PC-3 (cell line): ENCODE data around the gene MLLT3. TPM values are rescaled to one million over a fixed set of nuclear protein-coding genes. Genes with fewer than 3 reads are reported as not detected.

ENCODE experiments used
- ATAC-seq: fragments of 200-7000 bp; cut with Tn5 transposase; 2 replicates; pipeline ENCODE4 v1.9.1; 2020; ENCODE audit warnings: mild to moderate bottlenecking, moderate library complexity
- BruUV-seq: library from RNA; stranded (reverse); fragments of 400-500 nt; replicated peaks from 2 replicates; lab custom pipeline; 2021; lab: Mats Ljungman, UMichigan
- CTCF ChIA-PET: fragments of 300-600 bp; sonication (Branson Sonifier 250); formaldehyde crosslinking; loops from one replicate; lab custom pipeline; 2022; ENCODE audit warnings: antibody characterized with exemption; lab: Charles Lee
- POLR2A ChIA-PET: fragments of 300-600 bp; sonication (Branson Sonifier 250); formaldehyde crosslinking; loops from one replicate; lab custom pipeline; 2022; ENCODE audit warnings: antibody characterized with exemption; ENCODE audit not compliant: unreplicated experiment; lab: Charles Lee
- DNase-seq: peaks from one replicate; pipeline ENCODE4 v3.0.0-alpha.2; 2015
- H2AFZ ChIP-seq: fragments of 300-600 bp; sonication (generic); 2 replicates; pipeline ENCODE4 v1.6.0; 2016; ENCODE audit warnings: antibody characterized with exemption, low read length
- H3F3A ChIP-seq: fragments of 300-600 bp; sonication (generic); one replicate; pipeline ENCODE4 v1.6.0; 2017; ENCODE audit warnings: antibody characterized with exemption, low read length, control low read depth, mild to moderate bottlenecking; ENCODE audit not compliant: unreplicated experiment
- H3K27ac ChIP-seq: fragments of 300-600 bp; sonication (generic); 2 replicates; pipeline ENCODE4 v1.5.1; 2016; ENCODE audit warnings: mild to moderate bottlenecking, low read length
- H3K27me3 ChIP-seq: fragments of 300-600 bp; sonication (generic); 2 replicates; pipeline ENCODE4 v1.6.1; 2016; ENCODE audit warnings: low read length, mixed read lengths
- H3K36me3 ChIP-seq: fragments of 300-600 bp; sonication (generic); 2 replicates; pipeline ENCODE4 v1.6.1; 2016; ENCODE audit warnings: low read depth, mixed run types, low read length, mixed read lengths
- H3K4me1 ChIP-seq: fragments of 300-600 bp; sonication (generic); 2 replicates; pipeline ENCODE4 v1.5.1; 2016; ENCODE audit warnings: low read length; ENCODE audit not compliant: insufficient read depth
- H3K4me2 ChIP-seq: fragments of 300-600 bp; sonication (generic); 2 replicates; pipeline ENCODE4 v1.6.0; 2016; ENCODE audit warnings: low read length
- H3K4me3 ChIP-seq: fragments of 300-600 bp; sonication (generic); 2 replicates; pipeline ENCODE4 v1.5.1; 2016; ENCODE audit warnings: mild to moderate bottlenecking, low read length, mixed read lengths
- H3K79me2 ChIP-seq: fragments of 300-600 bp; sonication (generic); 2 replicates; pipeline ENCODE4 v1.6.1; 2017; ENCODE audit warnings: low read length, mixed read lengths
- H3K9ac ChIP-seq: fragments of 300-600 bp; sonication (generic); 2 replicates; pipeline ENCODE4 v1.6.0; 2016; ENCODE audit warnings: mild to moderate bottlenecking, low read length
- H3K9me2 ChIP-seq: fragments of 300-600 bp; sonication (generic); replicated peaks from 2 replicates; pipeline ENCODE4 v1.6.1; 2016; ENCODE audit warnings: mixed run types, low read length, mixed read lengths
- H3K9me3 ChIP-seq: fragments of 300-600 bp; sonication (generic); 2 replicates; pipeline ENCODE4 v1.6.1; 2016; ENCODE audit warnings: low read length, mixed read lengths
- H4K20me1 ChIP-seq: fragments of 300-600 bp; sonication (generic); 2 replicates; pipeline ENCODE4 v1.6.1; 2016; ENCODE audit warnings: low read length, mixed read lengths
- CTCF ChIP-seq: fragments of 300-600 bp; sonication (generic); conservative IDR thresholded peaks from 2 replicates; pipeline ENCODE4 v1.5.1; 2017; ENCODE audit warnings: antibody characterized with exemption, low read depth, mild to moderate bottlenecking, low read length
- EZH2 ChIP-seq: fragments of 300-600 bp; sonication (generic); IDR thresholded peaks from one replicate; pipeline ENCODE4 v1.6.1; 2017; ENCODE audit warnings: antibody characterized with exemption, mild to moderate bottlenecking, low read length; ENCODE audit not compliant: unreplicated experiment
- EZH2phosphoT487 ChIP-seq: fragments of 300-600 bp; sonication (generic); IDR thresholded peaks from 2 replicates; pipeline ENCODE4 v1.6.1; 2018; ENCODE audit warnings: mild to moderate bottlenecking, antibody characterized with exemption, low read length, borderline replicate concordance
- intact Hi-C: fragments of 100-400 bp; cut with micrococcal nuclease; formaldehyde crosslinking; loops from 2 replicates; pipeline ENCODE4 v1.9.0; 2023
- total RNA-seq: library from RNA; depleted of rRNA; stranded (reverse); fragments of >200 nt; gene quantifications from 2 replicates; pipeline ENCODE4 v1.2.3, GENCODE V29; 2014

Gene MLLT3
- total RNA-seq, 1 experiment from 2014 or later, result 7.1 TPM

GRCh38 chr9:20476912-20477521, 145.3 kb downstream of the MLLT3 start:
- BruUV-seq, result no TSS peak
- CTCF ChIA-PET, result no interaction called here
- H3K4me2 ChIP-seq, result no peak overlapping the region
- no peaks in the 10 kb centered on the region for H3K27me3 ChIP-seq
- H3K27ac ChIP-seq, result no peak overlapping the region
- DNase-seq, result no peak
- H3K4me1 ChIP-seq, result no peaks in the 10 kb centered on the region
- TF ChIP-seq EZH2, result no peak
- TF ChIP-seq EZH2phosphoT487, result no peak
- no peak for TF ChIP-seq CTCF
- H3K9me2 ChIP-seq, result no peaks in the 10 kb centered on the region
- no peak for ATAC-seq
- intact Hi-C loops, result no loop called here
- H3K4me3 ChIP-seq, result no peak overlapping the region
- H3K79me2 ChIP-seq, result no peaks in the 10 kb centered on the region
- POLR2A ChIA-PET, result no interaction called here
- no peaks in the 10 kb centered on the region for H4K20me1 ChIP-seq
- H3K9me3 ChIP-seq, result no peaks in the 10 kb centered on the region
- H2AFZ ChIP-seq, result no peak overlapping the region
- H3F3A ChIP-seq, result no peaks in the 10 kb centered on the region
- H3K36me3 ChIP-seq, result no peaks in the 10 kb centered on the region
- H3K9ac ChIP-seq, result no peak overlapping the region

GRCh38 chr9:20474496-20474895, 147.8 kb downstream of the MLLT3 start:
- Histone ChIP-seq H3K4me3 (no peak overlapping the region), H2AFZ (no peak overlapping the region), H3K27ac (no peak overlapping the region), H4K20me1 (no peaks in the 10 kb centered on the region), H3K27me3 (no peaks in the 10 kb centered on the region), H3K36me3 (no peaks in the 10 kb centered on the region), H3K79me2 (no peaks in the 10 kb centered on the region), H3K9me3 (no peaks in the 10 kb centered on the region), H3K4me2 (no peak overlapping the region), H3F3A (no peaks in the 10 kb centered on the region), H3K9ac (no peak overlapping the region), H3K9me2 (no peaks in the 10 kb centered on the region), H3K4me1 (no peaks in the 10 kb centered on the region)
- intact Hi-C loops, result no loop called here
- TF ChIP-seq EZH2 (no peak), EZH2phosphoT487 (no peak), CTCF (no peak)
- CTCF ChIA-PET, result interaction anchor here (0.5 kb wide), 1 partner anchor 148 kb away, joined by 5 read pairs; the partner anchor contains the start of gene MLLT3
- POLR2A ChIA-PET, result interaction anchor here (0.5 kb wide), 1 partner anchor 147 kb away, joined by 9 read pairs; no protein-coding TSS in a partner anchor
- ATAC-seq (no peak), DNase-seq (no peak)
- no TSS peak for BruUV-seq

GRCh38 chr9:20473515-20474013, 148.7 kb downstream of the MLLT3 start:
- TF ChIP-seq EZH2phosphoT487 (no peak), CTCF (no peak), EZH2 (no peak)
- Histone ChIP-seq H3K27ac (no peak overlapping the region), H3K36me3 (no peaks in the 10 kb centered on the region), H3F3A (no peaks in the 10 kb centered on the region), H3K4me2 (no peak overlapping the region), H3K4me3 (no peak overlapping the region), H3K79me2 (no peaks in the 10 kb centered on the region), H3K9me2 (no peaks in the 10 kb centered on the region), H3K4me1 (no peaks in the 10 kb centered on the region), H2AFZ (no peak overlapping the region), H3K9ac (no peak overlapping the region), H4K20me1 (no peaks in the 10 kb centered on the region), H3K9me3 (no peaks in the 10 kb centered on the region), H3K27me3 (no peaks in the 10 kb centered on the region)
- POLR2A ChIA-PET, result no interaction called here
- DNase-seq (no peak), ATAC-seq (no peak)
- CTCF ChIA-PET, result no interaction called here
- intact Hi-C loops, result no loop called here
- no TSS peak for BruUV-seq
